Transverse colon (tissue), 4 donors: Measurements from ENCODE around the gene CAD. TPM values are rescaled to one million over a fixed set of nuclear protein-coding genes. Genes with fewer than 3 reads are reported as not detected.
A peak's percentile ranks its signal among the peaks of the same experiment; 100 is the strongest.
"Not testable (repeated sequence)": the region's sequence is repeated elsewhere in the genome, so short reads cannot be mapped to it uniquely, and the experiment has no call there.

Experiments used
- DNase-seq: peaks from one replicate; pipeline ENCODE4 v3.0.0-alpha.2; 2019
- H3K27ac ChIP-seq, 4 donors: fragments of 200-600 bp; sonication (generic); 2 replicates each; pipeline ENCODE4 v1.5.1; 2016 to 2018; ENCODE audit warnings: inconsistent platforms in 4 of 4
- H3K27me3 ChIP-seq: fragments of 200-600 bp; sonication (generic); 2 replicates; pipeline ENCODE4 v1.5.1; 2017; ENCODE audit warnings: inconsistent platforms
- H3K36me3 ChIP-seq, 4 donors: fragments of 200-600 bp; sonication (generic); 2 replicates each; pipeline ENCODE4 v1.5.1; 2017 to 2019; ENCODE audit warnings: inconsistent platforms in 4 of 4
- H3K4me1 ChIP-seq, 4 donors: fragments of 200-600 bp; sonication (generic); 2 replicates each; pipeline ENCODE4 v1.5.1; 2017 to 2020; ENCODE audit warnings: inconsistent platforms in 4 of 4
- H3K4me3 ChIP-seq, 4 donors: fragments of 200-600 bp; sonication (generic); 1 replicate in 1 of 4; 2 replicates in 3 of 4; pipeline versions ENCODE4 v1.5.1 to v1.6.1; 2017 to 2019; ENCODE audit warnings: inconsistent platforms in 4 of 4
- H3K9me3 ChIP-seq, 2 donors: fragments of 200-600 bp; sonication (generic); 2 replicates each; pipeline ENCODE4 v1.5.1; 2017 to 2019; ENCODE audit warnings: inconsistent platforms in 2 of 2
- CTCF ChIP-seq, 5 experiments: fragments of 200-600 bp in 3 of 5; fragments of 450-650 bp in 2 of 5; sonication (generic) in 3 of 5; IDR thresholded peaks; 1 replicate in 2 of 5; 2 replicates in 3 of 5; pipeline ENCODE4 v1.5.1; 2016 to 2017; ENCODE audit warnings: antibody characterized with exemption in 5 of 5, inconsistent platforms in 3 of 5, mild to moderate bottlenecking in 2 of 5, moderate library complexity in 1 of 5
- EP300 ChIP-seq: sonication (generic); formaldehyde crosslinking; IDR thresholded peaks from one replicate; pipeline ENCODE4 v1.6.1; 2017; ENCODE audit warnings: antibody characterized with exemption, low read depth
- POLR2A ChIP-seq: fragments of 450-650 bp; IDR thresholded peaks from one replicate; pipeline ENCODE4 v1.6.1; 2016; ENCODE audit warnings: antibody characterized with exemption, mild to moderate bottlenecking, moderate library complexity
- POLR2AphosphoS5 ChIP-seq, 3 donors: sonication (generic); formaldehyde crosslinking; IDR thresholded peaks; one replicate each; pipeline ENCODE4 v1.6.1; 2016; ENCODE audit warnings: antibody characterized with exemption in 3 of 3
- WGBS, 2 donors: methylation state at CpG; one replicate each; pipeline ENCODE4 v1.1.5; 2018; ENCODE audit warnings: low coverage in 1 of 2; 5-methylcytosine and 5-hydroxymethylcytosine counted together
- in situ Hi-C, 4 donors: fragments of 200-750 bp; cut with MboI; loops; one replicate each; pipeline versions ENCODE4 v1.15.0 to v1.15.1; 2017; ENCODE audit warnings: low sequenced_read_pairs in 3 of 4, low pct_ligation_motif_present in 1 of 4, low pct_unique_long_range_greater_than_20kb in 1 of 4
- intact Hi-C: fragments of 100-400 bp; cut with DNase I; formaldehyde crosslinking; loops from one replicate; pipeline ENCODE4 v1.15.1; 2023; ENCODE audit warnings: low total_unique reads
- total RNA-seq, 4 donors: library from RNA; depleted of rRNA; stranded (reverse); fragments of >200 nt; gene quantifications; one replicate each; pipeline ENCODE4 v1.1.0, GENCODE V29; 2016

The CAD gene
- total RNA-seq, 4 donors from 2014 or later: 11.9 to 25.9 (median 16.6) TPM

- peaks cover 17% of the 10 kb centered on the region for H3K27me3 ChIP-seq
- TF ChIP-seq POLR2AphosphoS5 (IDR thresholded peaks at IDR 0.05): no peak
- TF ChIP-seq EP300: no peak
- no peak for TF ChIP-seq CTCF (IDR thresholded peaks at IDR 0.05)
- no peak for TF ChIP-seq POLR2A
- H3K4me1 ChIP-seq: peaks cover 0 to 15% (median 8%) of the 10 kb centered on the region in 4 donors
- H3K4me3 ChIP-seq: no peak overlapping the region
- intact Hi-C loops: loop anchor here (5.0 kb wide), 1 partner anchor 133 kb away; the partner anchor contains the start of gene UCN
- 65 to 67% methylated on average over 1 to 6 of the region's 6 CpGs for WGBS, 2 donors
- H3K36me3 ChIP-seq: no peaks in the 10 kb centered on the region
- in situ Hi-C loops: no loop called here
- no peak for DNase-seq
- no peak overlapping the region for H3K27ac ChIP-seq
- no peaks in the 10 kb centered on the region for H3K9me3 ChIP-seq
These were observed 42.5 kb upstream of the CAD start for GRCh38 chr2:27174638-27175037.

- WGBS, 2 donors: 67 to 69% methylated on average over 7 to 8 of the region's 8 CpGs
- Histone ChIP-seq H3K27me3 (peaks cover 21% of the 10 kb centered on the region), H3K27ac (peak overlapping the region in 1 of 4 donors; percentile 14), H3K36me3 (no peaks in the 10 kb centered on the region), H3K4me1 (peaks cover 0 to 9% (median 2%) of the 10 kb centered on the region in 4 donors), H3K4me3 (no peak overlapping the region), H3K9me3 (no peaks in the 10 kb centered on the region)
- DNase-seq: no peak
- TF ChIP-seq CTCF (IDR thresholded peaks at IDR 0.05): no peak
- no peak for TF ChIP-seq EP300
- TF ChIP-seq POLR2A: no peak
- no peak for TF ChIP-seq POLR2AphosphoS5 (IDR thresholded peaks at IDR 0.05)
- in situ Hi-C loops (no loop called here), intact Hi-C loops (no loop called here)
These were observed 41.8 kb upstream of the CAD start for GRCh38 chr2:27175330-27175729.

GRCh38 chr2:27175781-27176180, 41.4 kb upstream of the CAD start:
- intact Hi-C loops, DNase-seq: not testable (repeated sequence)
- WGBS, 2 donors: 85% methylated on average over 4 of the region's 4 CpGs; no CpG with 5 or more reads in 1 of the 2 donors

GRCh38 chr2:27177441-27178351, 39.5 kb upstream of the CAD start:
- intact Hi-C loops: no loop called here
- 55 to 58% methylated on average over 10 to 15 of the region's 15 CpGs for WGBS, 2 donors
- no peaks in the 10 kb centered on the region for H3K9me3 ChIP-seq
- H3K36me3 ChIP-seq: no peaks in the 10 kb centered on the region
- no peak overlapping the region for H3K4me3 ChIP-seq
- peaks cover 21% of the 10 kb centered on the region for H3K27me3 ChIP-seq
- H3K27ac ChIP-seq: no peak overlapping the region
- TF ChIP-seq EP300: no peak
- TF ChIP-seq POLR2A: no peak
- no peak for TF ChIP-seq CTCF (IDR thresholded peaks at IDR 0.05)
- TF ChIP-seq POLR2AphosphoS5 (IDR thresholded peaks at IDR 0.05): no peak
- no peaks in the 10 kb centered on the region for H3K4me1 ChIP-seq
- DNase-seq: no peak
- in situ Hi-C loops: no loop called here

More at GRCh38 chr2:27175781-27176180, 41.4 kb upstream of the CAD start:
- H3K4me3 ChIP-seq, in situ Hi-C loops, H3K9me3 ChIP-seq, H3K36me3 ChIP-seq, H3K4me1 ChIP-seq: not testable (repeated sequence)
- Histone ChIP-seq H3K27me3 (peaks cover 21% of the 10 kb centered on the region), H3K27ac (peak overlapping the region in 1 of 4 donors; percentile 14)
